ENCODE results near the gene DIPK1B. TPM values are rescaled to one million over a fixed set of nuclear protein-coding genes. Genes with fewer than 3 reads are reported as not detected.

DIPK1B gene
- total RNA-seq, 1 experiment from 2014 or later = 40.4 TPM

GRCh38 chr9:136717399-136717798, 5.0 kb downstream of the DIPK1B start:
- H3K27me3 Mint-ChIP-seq (ENCODE audit: insufficient read depth, unreplicated experiment) = no peaks in the 10 kb centered on the region
- POLR2A ChIA-PET = no interaction called here
- TF ChIP-seq, protein P1, sequence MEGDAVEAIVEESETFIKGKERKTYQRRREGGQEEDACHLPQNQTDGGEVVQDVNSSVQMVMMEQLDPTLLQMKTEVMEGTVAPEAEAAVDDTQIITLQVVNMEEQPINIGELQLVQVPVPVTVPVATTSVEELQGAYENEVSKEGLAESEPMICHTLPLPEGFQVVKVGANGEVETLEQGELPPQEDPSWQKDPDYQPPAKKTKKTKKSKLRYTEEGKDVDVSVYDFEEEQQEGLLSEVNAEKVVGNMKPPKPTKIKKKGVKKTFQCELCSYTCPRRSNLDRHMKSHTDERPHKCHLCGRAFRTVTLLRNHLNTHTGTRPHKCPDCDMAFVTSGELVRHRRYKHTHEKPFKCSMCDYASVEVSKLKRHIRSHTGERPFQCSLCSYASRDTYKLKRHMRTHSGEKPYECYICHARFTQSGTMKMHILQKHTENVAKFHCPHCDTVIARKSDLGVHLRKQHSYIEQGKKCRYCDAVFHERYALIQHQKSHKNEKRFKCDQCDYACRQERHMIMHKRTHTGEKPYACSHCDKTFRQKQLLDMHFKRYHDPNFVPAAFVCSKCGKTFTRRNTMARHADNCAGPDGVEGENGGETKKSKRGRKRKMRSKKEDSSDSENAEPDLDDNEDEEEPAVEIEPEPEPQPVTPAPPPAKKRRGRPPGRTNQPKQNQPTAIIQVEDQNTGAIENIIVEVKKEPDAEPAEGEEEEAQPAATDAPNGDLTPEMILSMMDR (IDR thresholded peaks at IDR 0.05; ENCODE audit: insufficient read depth in 1 of 2, low read depth in 1 of 2, low read length in 1 of 2, severe bottlenecking in 1 of 2, unreplicated experiment in 1 of 2) = no peak
- H3K27ac Mint-ChIP-seq (ENCODE audit: unreplicated experiment) = no peak overlapping the region
- no peaks in the 10 kb centered on the region for H3K9me3 Mint-ChIP-seq (ENCODE audit: unreplicated experiment)
- intact Hi-C loops (cut with micrococcal nuclease; ENCODE audit: unreplicated experiment) = no loop called here
- no peak for DNase-seq
- Histone ChIP-seq H3K36me3 (ENCODE audit: control insufficient read depth, insufficient read depth, low read length) (peaks cover 2% of the 10 kb centered on the region), H3K27me3 (replicated peaks; ENCODE audit: control insufficient read depth, insufficient read depth, low read length) (no peaks in the 10 kb centered on the region), H3K4me1 (peaks cover 11% of the 10 kb centered on the region), H3K9me3 (no peaks in the 10 kb centered on the region), H3K4me3 (ENCODE audit: low read depth, low read length) (no peak overlapping the region)
- CTCF ChIA-PET = no interaction called here
- peaks cover 6% of the 10 kb centered on the region for H3K4me1 Mint-ChIP-seq (ENCODE audit: low read depth, unreplicated experiment)
- peaks cover 32% of the 10 kb centered on the region for H3K36me3 Mint-ChIP-seq (ENCODE audit: insufficient read depth, unreplicated experiment)
- no TSS peak for BruUV-seq (replicated peaks)
- no peak overlapping the region for H3K4me3 Mint-ChIP-seq (ENCODE audit: unreplicated experiment)

DNA sequence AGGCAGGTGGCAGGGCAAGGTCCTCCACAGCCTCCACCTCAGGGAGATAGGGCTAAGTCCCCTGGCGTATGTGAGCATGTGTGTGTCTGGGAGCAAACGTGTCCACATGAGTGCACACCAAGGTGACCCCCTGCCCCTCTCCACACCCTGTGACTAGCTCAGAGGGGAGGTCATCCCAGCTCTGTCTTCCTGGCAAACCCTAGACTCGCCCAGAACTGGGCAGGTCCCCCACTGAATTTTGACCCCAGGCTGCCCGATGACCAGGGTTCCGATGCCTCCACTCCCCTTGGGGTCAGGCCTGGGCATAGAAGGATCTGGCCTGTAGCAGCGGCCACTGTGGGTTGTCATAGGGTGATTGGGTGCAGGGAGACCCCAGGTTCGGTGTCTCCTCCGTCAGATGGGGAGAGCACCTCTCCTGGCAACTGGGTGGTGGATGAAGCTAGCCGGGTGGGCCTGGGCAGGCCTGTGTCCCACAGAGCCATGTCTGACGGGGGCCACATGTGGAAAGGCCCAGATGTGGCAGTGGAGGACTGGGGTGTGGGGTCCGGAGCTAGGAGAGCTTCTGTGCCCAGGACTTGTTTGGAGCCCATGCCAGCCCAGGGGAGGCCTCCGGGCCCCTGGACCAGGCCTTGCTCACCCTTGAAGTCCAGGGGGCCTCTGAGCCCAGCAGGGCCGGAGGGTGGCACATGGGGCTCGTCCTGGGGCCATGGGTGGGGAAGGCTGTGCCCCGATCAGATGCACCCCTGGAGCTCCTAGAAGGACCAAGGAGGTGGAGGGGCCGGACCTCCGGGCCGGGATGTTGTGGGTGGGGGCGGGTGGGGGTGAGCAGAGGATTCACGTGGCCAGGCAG, 6.2 kb downstream of the DIPK1B start:
- peaks cover 2% of the 10 kb centered on the region; the same call in 1 of the 2 replicates for H3K36me3 ChIP-seq (ENCODE audit: control insufficient read depth, insufficient read depth, low read length)
- DNase-seq = no peak
- H3K4me1 Mint-ChIP-seq (ENCODE audit: low read depth, unreplicated experiment) = peaks cover 6% of the 10 kb centered on the region
- H3K4me3 Mint-ChIP-seq (ENCODE audit: unreplicated experiment) = no peak overlapping the region
- peaks cover 4% of the 10 kb centered on the region for H3K4me1 ChIP-seq
- H3K27me3 ChIP-seq (replicated peaks; ENCODE audit: control insufficient read depth, insufficient read depth, low read length) = no peaks in the 10 kb centered on the region
- no TSS peak for BruUV-seq (replicated peaks)
- H3K9me3 ChIP-seq = no peaks in the 10 kb centered on the region
- H3K36me3 Mint-ChIP-seq (ENCODE audit: insufficient read depth, unreplicated experiment) = peaks cover 43% of the 10 kb centered on the region
- no peaks in the 10 kb centered on the region for H3K9me3 Mint-ChIP-seq (ENCODE audit: unreplicated experiment)
- TF ChIP-seq, protein P1 (IDR thresholded peaks at IDR 0.05; ENCODE audit: insufficient read depth in 1 of 2, low read depth in 1 of 2, low read length in 1 of 2, severe bottlenecking in 1 of 2, unreplicated experiment in 1 of 2) = no peak
- H3K4me3 ChIP-seq (ENCODE audit: low read depth, low read length) = no peak overlapping the region
- H3K27ac Mint-ChIP-seq (ENCODE audit: unreplicated experiment) = no peak overlapping the region
- POLR2A ChIA-PET = no interaction called here
- intact Hi-C loops (cut with micrococcal nuclease; ENCODE audit: unreplicated experiment) = no loop called here
- CTCF ChIA-PET = no interaction called here
- no peaks in the 10 kb centered on the region for H3K27me3 Mint-ChIP-seq (ENCODE audit: insufficient read depth, unreplicated experiment)

DNA sequence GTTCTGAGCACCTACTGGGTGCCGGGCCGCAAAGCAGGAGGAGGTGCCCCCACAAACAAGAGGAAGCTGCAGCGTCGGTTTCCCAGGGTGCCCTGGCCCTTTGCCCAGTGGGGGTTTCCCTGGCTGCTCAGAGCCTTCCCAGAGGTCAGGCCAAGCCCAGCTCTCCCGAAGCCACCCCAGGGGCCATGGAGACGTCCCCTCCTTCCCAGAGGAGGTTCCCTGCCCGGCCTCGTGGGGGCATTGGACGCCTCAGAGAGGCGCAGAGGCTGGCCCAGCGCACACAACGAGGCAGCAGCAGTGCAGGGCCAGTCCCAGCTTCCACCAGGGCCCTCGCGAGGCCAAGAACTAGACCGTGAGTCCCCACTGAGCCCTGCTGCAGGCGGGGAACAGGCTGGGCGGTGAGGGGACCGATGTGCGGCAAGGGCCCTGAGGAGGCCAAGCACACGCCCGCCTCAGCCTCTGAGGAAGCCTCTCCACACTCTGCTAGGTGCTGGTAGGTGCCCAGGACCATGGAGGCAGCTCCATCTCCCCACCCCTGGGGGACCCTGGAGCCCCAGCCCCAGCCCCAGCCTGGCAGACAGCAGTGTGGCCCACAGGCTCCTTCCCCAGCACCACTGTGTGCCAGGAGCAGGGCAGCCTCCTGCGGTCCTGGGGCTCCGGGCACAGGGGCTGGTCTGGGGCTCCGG, 7.0 kb downstream of the DIPK1B start:
- TF ChIP-seq, protein P1 (IDR thresholded peaks at IDR 0.05; ENCODE audit: insufficient read depth in 1 of 2, low read depth in 1 of 2, low read length in 1 of 2, severe bottlenecking in 1 of 2, unreplicated experiment in 1 of 2) = no peak
- POLR2A ChIA-PET = no interaction called here
- H3K9me3 Mint-ChIP-seq (ENCODE audit: unreplicated experiment) = no peaks in the 10 kb centered on the region
- no peaks in the 10 kb centered on the region for H3K27me3 Mint-ChIP-seq (ENCODE audit: insufficient read depth, unreplicated experiment)
- H3K9me3 ChIP-seq = no peaks in the 10 kb centered on the region
- H3K4me1 Mint-ChIP-seq (ENCODE audit: low read depth, unreplicated experiment) = peaks cover 6% of the 10 kb centered on the region
- no peak for DNase-seq
- BruUV-seq (replicated peaks) = no TSS peak
- no peak overlapping the region for H3K27ac Mint-ChIP-seq (ENCODE audit: unreplicated experiment)
- H3K36me3 Mint-ChIP-seq (ENCODE audit: insufficient read depth, unreplicated experiment) = peaks cover 51% of the 10 kb centered on the region
- no peaks in the 10 kb centered on the region for H3K27me3 ChIP-seq (replicated peaks; ENCODE audit: control insufficient read depth, insufficient read depth, low read length)
- no peaks in the 10 kb centered on the region for H3K4me1 ChIP-seq
- CTCF ChIA-PET = no interaction called here
- H3K4me3 Mint-ChIP-seq (ENCODE audit: unreplicated experiment) = no peak overlapping the region
- no peak overlapping the region for H3K4me3 ChIP-seq (ENCODE audit: low read depth, low read length)
- H3K36me3 ChIP-seq (ENCODE audit: control insufficient read depth, insufficient read depth, low read length) = peaks cover 3% of the 10 kb centered on the region
- intact Hi-C loops (cut with micrococcal nuclease; ENCODE audit: unreplicated experiment) = no loop called here
